LNCAP (cell line): ENCODE results near the gene ABCC3.

Experiments used
- TF ChIP-seq, protein P1 (sequence below): fragments of 450-650 bp; IDR thresholded peaks from 2 replicates; pipeline ENCODE4 v1.5.1; 2017; ENCODE audit warnings: mild to moderate bottlenecking

The ABCC3 gene

DNA sequence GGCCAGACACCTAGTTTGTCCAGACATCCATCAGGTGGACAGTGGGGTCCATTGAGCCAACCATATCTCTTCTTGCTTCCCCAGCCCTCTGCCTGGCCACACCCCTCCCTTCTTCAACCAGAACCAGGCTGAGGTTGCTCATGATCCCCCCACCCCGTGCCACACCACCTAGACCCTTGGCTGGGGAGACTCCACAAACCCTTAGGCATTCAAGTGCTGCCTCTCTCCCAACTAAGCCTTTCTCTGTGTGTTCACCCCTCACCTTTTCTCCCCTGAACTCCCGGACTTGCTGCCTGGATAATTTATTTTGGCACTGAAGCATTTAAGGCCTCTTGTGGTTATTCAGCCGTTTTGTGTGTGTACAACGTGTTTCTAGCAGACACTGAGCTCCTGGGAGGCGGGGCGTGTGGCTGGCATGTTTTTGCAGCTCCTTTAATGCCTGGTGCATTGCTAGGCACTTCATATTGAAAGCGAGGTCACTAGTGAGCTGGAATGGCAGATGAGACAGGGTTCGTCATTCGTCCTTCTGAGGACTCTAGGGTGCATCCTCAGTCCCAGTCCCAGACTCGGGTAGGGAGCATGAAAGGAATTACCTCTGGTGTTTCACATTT, 45.5 kb upstream of the ABCC3 start:
- TF ChIP-seq, protein P1, sequence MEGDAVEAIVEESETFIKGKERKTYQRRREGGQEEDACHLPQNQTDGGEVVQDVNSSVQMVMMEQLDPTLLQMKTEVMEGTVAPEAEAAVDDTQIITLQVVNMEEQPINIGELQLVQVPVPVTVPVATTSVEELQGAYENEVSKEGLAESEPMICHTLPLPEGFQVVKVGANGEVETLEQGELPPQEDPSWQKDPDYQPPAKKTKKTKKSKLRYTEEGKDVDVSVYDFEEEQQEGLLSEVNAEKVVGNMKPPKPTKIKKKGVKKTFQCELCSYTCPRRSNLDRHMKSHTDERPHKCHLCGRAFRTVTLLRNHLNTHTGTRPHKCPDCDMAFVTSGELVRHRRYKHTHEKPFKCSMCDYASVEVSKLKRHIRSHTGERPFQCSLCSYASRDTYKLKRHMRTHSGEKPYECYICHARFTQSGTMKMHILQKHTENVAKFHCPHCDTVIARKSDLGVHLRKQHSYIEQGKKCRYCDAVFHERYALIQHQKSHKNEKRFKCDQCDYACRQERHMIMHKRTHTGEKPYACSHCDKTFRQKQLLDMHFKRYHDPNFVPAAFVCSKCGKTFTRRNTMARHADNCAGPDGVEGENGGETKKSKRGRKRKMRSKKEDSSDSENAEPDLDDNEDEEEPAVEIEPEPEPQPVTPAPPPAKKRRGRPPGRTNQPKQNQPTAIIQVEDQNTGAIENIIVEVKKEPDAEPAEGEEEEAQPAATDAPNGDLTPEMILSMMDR = no peak

DNA sequence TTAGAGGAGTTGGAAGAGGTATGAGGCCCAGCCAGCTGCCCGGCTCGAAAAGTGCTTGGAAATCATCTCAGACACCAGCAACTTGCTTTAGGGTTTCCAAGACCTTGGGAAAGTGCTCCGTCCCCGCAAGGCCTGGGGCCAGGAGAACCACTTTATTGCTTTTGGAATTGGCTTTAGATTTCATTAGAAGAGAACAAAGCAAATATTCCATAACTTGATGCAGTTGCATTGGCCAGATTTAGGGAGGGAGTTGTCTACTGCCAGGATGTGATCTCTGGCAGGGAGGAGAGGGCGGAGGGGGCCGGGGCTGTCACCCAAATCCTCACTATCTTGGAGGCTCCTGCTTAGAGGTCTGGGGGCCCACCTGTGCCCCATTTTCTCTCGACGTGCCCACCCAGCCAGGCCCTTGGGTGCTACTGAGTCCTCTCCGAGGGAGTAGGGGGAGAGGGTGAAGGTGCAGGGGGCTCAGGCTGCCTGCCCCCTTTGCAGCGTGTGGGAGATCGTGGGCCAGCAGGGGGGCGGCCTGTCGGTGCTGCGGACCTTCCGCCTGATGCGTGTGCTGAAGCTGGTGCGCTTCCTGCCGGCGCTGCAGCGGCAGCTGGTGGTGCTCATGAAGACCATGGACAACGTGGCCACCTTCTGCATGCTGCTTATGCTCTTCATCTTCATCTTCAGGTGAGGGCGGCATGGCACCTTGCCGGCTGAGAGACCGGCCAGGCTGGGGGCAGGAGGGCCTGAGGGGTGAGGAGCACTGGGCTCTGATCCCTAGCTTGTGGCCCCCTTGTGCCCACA, 43.5 kb upstream of the ABCC3 start:
- TF ChIP-seq, protein P1 = no peak

DNA sequence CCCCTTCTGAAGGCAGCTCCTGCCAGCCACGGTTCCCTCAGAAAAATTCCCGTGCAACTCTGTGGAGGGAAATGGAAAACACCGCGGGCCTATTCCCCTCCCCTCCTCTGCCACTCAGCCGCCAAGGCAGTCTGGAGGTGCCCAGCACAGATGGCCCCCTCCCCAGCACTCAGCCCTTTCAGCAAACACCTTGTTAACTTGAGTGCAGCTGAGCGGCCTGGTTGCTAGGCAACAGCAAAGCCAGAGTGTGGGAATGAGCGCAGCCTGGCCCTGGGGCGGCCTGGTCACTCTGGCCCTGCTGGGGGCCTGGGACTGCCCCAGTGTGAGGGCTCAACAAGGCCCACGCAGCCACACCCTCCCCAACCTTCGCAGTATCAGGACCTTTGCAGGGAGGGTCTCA, 41.4 kb upstream of the ABCC3 start:
- TF ChIP-seq, protein P1 = no peak

DNA sequence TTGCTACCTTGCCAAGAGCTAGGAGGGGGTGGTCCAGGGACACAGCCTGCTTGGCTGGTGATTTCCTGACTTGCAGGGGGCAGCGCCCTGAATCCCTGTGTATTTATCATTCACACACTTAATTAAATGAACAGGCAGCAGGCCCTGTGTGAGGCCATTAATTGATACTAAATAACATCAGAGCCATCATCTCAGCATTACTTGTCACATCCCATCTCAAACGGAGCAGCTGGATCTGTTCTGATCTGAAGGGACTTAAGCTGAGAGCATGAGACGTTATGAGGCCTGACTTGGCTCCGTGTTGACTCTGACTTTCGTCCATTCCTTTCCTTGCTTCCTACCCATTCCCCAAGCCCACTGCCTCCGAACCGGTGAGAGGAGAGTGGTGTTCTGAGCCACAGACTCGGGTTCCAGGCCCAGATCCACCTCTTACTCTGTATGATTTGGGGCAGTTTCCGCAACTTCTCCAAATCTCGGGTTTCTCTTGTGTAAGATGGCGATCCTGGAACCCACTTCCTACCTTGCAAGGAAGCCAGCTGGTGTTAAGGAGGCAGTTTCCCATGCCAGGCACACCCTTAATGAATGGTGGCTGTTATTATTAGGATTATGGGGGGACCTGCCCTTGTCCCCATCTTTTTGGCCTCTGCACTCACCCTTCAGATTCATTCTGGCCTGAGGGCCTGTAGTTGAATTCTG, 40.4 kb upstream of the ABCC3 start:
- TF ChIP-seq, protein P1 = no peak

DNA sequence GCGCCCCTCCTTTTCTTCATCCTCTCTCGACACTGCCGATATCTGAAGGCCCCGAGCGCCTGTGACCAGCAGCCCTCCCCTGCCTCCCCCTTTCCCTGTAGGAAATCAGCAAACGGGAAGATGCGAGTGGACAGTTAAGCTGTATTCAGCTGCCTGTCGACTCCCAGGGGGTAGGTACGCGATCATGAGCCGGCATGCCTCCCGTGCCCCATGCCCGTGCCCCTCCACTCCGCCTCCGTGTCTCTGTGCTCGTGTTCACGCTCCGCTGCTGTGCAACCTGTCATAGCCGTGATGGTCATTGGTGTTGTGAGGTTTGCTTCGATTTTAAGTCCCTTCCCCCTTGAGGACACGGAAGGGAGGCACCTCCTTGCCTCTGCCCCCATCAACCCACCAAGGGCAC, 39.8 kb upstream of the ABCC3 start:
- TF ChIP-seq, protein P1 = no peak

DNA sequence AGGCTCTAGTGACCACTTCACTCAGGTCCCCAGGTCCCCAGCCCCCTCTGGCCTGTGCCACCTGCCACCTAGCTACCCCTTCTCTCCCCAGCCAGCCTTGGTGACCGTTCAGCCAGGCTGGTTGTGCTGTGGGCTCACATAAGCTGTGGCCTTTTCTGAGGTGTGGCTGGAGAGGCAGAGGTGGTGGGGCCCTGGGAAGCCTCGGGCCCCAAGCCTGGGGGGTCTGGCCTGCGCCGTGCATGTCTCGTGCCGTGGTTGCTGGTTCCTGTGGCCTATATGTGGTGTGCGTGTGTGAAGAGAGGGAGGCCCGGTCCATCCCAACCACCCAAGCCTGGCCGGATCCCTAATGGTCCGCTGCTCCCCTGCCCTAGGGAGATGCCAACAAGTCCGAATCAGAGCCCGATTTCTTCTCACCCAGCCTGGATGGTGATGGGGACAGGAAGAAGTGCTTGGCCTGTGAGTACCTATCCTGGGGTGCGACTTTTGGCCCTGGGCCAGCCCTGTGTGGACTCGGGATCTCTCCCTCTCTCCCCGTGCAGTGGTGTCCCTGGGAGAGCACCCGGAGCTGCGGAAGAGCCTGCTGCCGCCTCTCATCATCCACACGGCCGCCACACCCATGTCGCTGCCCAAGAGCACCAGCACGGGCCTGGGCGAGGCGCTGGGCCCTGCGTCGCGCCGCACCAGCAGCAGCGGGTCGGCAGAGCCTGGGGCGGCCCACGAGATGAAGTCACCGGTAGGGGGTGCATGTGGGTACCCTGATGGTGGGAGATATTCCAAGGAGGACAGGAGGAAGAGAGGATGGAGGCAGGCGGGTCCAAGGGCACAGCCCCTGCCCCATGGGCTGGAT, 38.3 kb upstream of the ABCC3 start:
- TF ChIP-seq, protein P1 = no peak

DNA sequence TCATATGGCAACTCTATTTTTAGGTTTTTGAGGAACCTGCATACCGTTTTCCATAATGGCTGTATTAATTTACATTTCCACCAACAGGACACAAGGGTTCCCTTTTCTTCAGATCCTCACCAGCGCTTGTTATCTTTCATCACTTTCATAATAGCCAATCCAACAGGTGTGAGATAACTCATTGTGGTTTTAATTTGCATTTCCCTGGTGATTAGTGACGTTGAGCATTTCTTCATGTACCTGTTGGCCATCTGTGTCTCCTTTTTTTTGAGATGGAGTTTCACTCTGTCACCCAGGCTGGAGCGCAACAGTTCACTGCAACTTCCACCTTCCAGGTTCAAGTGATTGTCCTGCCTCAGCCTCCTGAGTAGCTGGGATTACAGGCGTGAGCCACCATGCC, 36.2 kb upstream of the ABCC3 start:
- TF ChIP-seq, protein P1 = no peak
